Uterus (tissue), 4 donors: ENCODE measurements around the gene AUTS2. TPM values are rescaled to one million over a fixed set of nuclear protein-coding genes. Genes with fewer than 3 reads are reported as not detected.

Experiments
- DNase-seq, 2 donors: peaks; one replicate each; pipeline ENCODE4 v3.0.0-alpha.2; 2019 to 2020
- H3K27ac ChIP-seq, 2 donors: fragments of 200-600 bp; sonication (generic); 1 replicate in 1 of 2; 2 replicates in 1 of 2; pipeline ENCODE4 v1.5.1; 2016 to 2018
- H3K27me3 ChIP-seq, 2 donors: fragments of 200-600 bp; sonication (generic); one replicate each; pipeline ENCODE4 v1.5.1; 2018 to 2019; ENCODE audit warnings: control low read depth in 1 of 2
- H3K36me3 ChIP-seq, 2 donors: fragments of 200-600 bp; sonication (generic); one replicate each; pipeline ENCODE4 v1.5.1; 2019; ENCODE audit warnings: control low read depth in 1 of 2
- H3K4me1 ChIP-seq, 2 donors: fragments of 200-600 bp; sonication (generic); one replicate each; pipeline ENCODE4 v1.5.1; 2018 to 2019; ENCODE audit warnings: control low read depth in 1 of 2
- H3K4me3 ChIP-seq, 2 donors: fragments of 200-600 bp; sonication (generic); 1 replicate in 1 of 2; 2 replicates in 1 of 2; pipeline ENCODE4 v1.5.1; 2018 to 2019; ENCODE audit warnings: mild to moderate bottlenecking in 1 of 2
- H3K9me3 ChIP-seq, 2 donors: fragments of 200-600 bp; sonication (generic); one replicate each; pipeline ENCODE4 v1.5.1; 2019; ENCODE audit warnings: control low read depth in 1 of 2
- POLR2A ChIP-seq, 2 donors: fragments of 450-650 bp; IDR thresholded peaks; one replicate each; pipeline ENCODE4 v1.6.1; 2016; ENCODE audit warnings: antibody characterized with exemption in 2 of 2, mild to moderate bottlenecking in 1 of 2, moderate library complexity in 1 of 2
- intact Hi-C: fragments of 100-400 bp; cut with DNase I; formaldehyde crosslinking; loops from one replicate; pipeline ENCODE4 v1.15.1; 2023; ENCODE audit warnings: low total_unique reads
- total RNA-seq, 4 donors: library from RNA; depleted of rRNA in 3 of 4; stranded (reverse); fragments of >200 nt in 3 of 4; gene quantifications; one replicate each; pipeline versions ENCODE4 v1.1.0 to v1.2.4, GENCODE V29; 2014 to 2023
- TF ChIP-seq, protein P1 (sequence below), 4 experiments: fragments of 200-600 bp in 2 of 4; fragments of 450-650 bp in 2 of 4; sonication (generic) in 2 of 4; IDR thresholded peaks; one replicate each; pipeline ENCODE4 v1.5.1; 2016 to 2019; ENCODE audit warnings: antibody characterized with exemption in 4 of 4, mild to moderate bottlenecking in 2 of 4, moderate library complexity in 1 of 4
- donor health status: DM: yes; HTN: yes; CAD: no.

Gene AUTS2
- total RNA-seq, 4 donors from 2014 or later: 10.5 to 58.2 (median 30.0) TPM

DNA sequence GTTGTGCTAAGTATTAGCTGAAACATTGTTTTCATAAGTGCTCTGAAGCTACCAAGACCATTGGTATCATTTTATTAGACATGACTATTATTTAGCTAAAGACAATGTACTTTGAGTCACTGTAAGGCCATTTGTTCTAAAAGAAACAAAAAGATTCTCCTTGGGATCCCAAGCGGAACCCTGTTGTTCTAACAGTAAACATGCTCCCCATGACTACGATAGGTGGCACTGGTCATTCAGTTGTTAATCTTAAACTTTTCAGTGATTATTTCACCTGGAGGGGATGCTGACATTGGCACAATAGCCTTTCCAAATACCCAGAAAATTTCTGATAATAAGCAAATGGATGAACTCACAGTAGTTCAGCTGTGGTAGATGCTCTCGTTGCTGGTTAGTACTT is 715.0 kb downstream of the AUTS2 start:
- no peak overlapping the region for H3K4me3 ChIP-seq
- no peak overlapping the region for H3K27ac ChIP-seq
- intact Hi-C loops: no loop called here
- H3K27me3 ChIP-seq: no peaks in the 10 kb centered on the region
- H3K36me3 ChIP-seq: no peaks in the 10 kb centered on the region
- H3K9me3 ChIP-seq: no peaks in the 10 kb centered on the region
- TF ChIP-seq POLR2A (IDR thresholded peaks at IDR 0.05): no peak
- TF ChIP-seq, protein P1, sequence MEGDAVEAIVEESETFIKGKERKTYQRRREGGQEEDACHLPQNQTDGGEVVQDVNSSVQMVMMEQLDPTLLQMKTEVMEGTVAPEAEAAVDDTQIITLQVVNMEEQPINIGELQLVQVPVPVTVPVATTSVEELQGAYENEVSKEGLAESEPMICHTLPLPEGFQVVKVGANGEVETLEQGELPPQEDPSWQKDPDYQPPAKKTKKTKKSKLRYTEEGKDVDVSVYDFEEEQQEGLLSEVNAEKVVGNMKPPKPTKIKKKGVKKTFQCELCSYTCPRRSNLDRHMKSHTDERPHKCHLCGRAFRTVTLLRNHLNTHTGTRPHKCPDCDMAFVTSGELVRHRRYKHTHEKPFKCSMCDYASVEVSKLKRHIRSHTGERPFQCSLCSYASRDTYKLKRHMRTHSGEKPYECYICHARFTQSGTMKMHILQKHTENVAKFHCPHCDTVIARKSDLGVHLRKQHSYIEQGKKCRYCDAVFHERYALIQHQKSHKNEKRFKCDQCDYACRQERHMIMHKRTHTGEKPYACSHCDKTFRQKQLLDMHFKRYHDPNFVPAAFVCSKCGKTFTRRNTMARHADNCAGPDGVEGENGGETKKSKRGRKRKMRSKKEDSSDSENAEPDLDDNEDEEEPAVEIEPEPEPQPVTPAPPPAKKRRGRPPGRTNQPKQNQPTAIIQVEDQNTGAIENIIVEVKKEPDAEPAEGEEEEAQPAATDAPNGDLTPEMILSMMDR (IDR thresholded peaks at IDR 0.05): no peak
- no peaks in the 10 kb centered on the region for H3K4me1 ChIP-seq
- DNase-seq: no peak

DNA sequence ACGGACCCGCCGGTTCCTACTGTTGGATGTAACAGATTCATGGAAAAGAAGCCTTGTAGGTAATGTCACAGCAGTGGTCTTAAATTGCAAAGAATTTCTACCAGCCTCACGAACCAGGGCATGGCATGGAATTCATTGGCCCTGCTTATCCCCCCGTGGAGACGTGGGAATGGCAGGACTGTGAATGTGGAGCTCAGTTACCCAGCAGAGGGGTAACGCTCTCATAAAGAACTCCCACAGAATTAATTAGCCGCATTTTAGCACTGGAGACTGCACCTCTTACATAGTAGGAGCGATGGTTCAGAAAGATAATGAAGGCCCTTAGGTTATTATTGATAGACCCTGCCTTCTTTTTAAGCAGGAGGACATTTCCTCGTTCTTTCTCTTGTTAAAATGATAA is 715.4 kb downstream of the AUTS2 start:
- H3K36me3 ChIP-seq: no peaks in the 10 kb centered on the region

DNA sequence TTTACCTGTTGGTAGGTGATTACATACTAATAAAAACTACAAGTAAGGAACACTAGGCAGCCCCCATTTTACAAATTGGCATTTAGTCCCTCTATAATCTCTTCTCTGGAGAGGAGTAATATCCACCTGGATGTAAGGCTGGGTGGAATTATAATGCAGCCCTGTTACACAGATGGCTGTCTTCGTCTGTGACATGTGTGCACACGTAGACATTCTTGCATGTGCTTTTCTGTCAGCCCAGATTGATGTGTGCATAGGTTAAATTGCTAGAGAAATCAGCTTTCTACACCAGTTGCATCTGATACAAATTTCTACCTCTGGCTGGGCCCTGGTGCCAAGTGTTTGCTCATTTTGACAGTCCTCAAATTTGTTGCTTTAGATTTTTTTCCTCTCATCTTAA is 715.9 kb downstream of the AUTS2 start:
- no peak for TF ChIP-seq POLR2A (IDR thresholded peaks at IDR 0.05)
- TF ChIP-seq, protein P1 (IDR thresholded peaks at IDR 0.05): no peak
- Histone ChIP-seq H3K27ac (no peak overlapping the region), H3K27me3 (no peaks in the 10 kb centered on the region), H3K4me3 (no peak overlapping the region), H3K36me3 (no peaks in the 10 kb centered on the region), H3K9me3 (no peaks in the 10 kb centered on the region), H3K4me1 (no peaks in the 10 kb centered on the region)
- no peak for DNase-seq
- intact Hi-C loops: no loop called here

More for the DNA sequence above, 715.4 kb downstream of the AUTS2 start:
- H3K27me3 ChIP-seq: no peaks in the 10 kb centered on the region
- H3K4me3 ChIP-seq: no peak overlapping the region
- no peak overlapping the region for H3K27ac ChIP-seq
- H3K4me1 ChIP-seq: no peaks in the 10 kb centered on the region
- intact Hi-C loops: no loop called here
- H3K9me3 ChIP-seq: no peaks in the 10 kb centered on the region
- TF ChIP-seq, protein P1 (IDR thresholded peaks at IDR 0.05): no peak
- no peak for TF ChIP-seq POLR2A (IDR thresholded peaks at IDR 0.05)
- DNase-seq: no peak

DNA sequence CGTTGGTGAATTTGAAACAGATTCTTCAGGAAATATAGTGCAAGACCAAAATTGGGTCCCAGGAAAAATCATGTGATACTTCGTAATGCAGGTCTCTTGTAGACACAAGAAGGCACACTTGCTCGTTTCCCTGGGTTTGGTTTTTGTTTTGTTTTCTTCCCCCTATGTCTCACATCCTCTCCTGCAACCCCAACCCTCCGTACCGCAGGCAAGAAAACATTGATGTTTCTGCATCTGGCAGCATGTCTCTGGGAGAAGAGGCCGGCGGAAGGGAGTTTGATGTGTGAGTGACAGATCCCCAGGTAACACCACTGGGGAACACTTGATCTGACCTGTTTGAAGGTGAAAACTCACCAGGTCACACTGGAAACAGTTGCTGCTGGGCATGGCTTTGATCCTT is 718.5 kb downstream of the AUTS2 start:
- H3K27ac ChIP-seq: no peak overlapping the region
- H3K9me3 ChIP-seq: no peaks in the 10 kb centered on the region
- H3K4me3 ChIP-seq: no peak overlapping the region
- DNase-seq: no peak
- no peaks in the 10 kb centered on the region for H3K4me1 ChIP-seq
- no peaks in the 10 kb centered on the region for H3K27me3 ChIP-seq
- no peak for TF ChIP-seq POLR2A (IDR thresholded peaks at IDR 0.05)
- TF ChIP-seq, protein P1 (IDR thresholded peaks at IDR 0.05): no peak
- intact Hi-C loops: no loop called here
- H3K36me3 ChIP-seq: no peaks in the 10 kb centered on the region

DNA sequence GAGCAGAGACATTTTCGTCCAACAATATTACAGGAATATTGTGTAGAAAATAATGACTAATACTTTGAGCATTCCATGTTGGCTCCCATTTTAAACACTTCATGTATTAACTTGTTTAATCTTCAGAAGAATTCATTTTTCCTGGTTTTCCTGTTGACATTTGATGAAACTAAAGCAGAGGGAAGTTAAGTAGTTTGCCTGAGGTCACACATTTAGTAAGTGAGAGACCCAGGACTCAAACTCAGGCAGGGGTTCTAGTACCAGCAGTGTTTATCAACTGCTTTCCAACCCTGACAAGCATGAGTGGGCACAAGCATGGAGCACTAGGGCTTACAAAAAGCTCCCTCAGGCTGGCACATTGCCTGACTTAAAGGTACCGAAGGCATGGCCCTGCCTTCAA is 719.1 kb downstream of the AUTS2 start:
- Histone ChIP-seq H3K4me1 (no peaks in the 10 kb centered on the region), H3K36me3 (no peaks in the 10 kb centered on the region), H3K27ac (no peak overlapping the region), H3K4me3 (no peak overlapping the region), H3K27me3 (no peaks in the 10 kb centered on the region), H3K9me3 (no peaks in the 10 kb centered on the region)
- intact Hi-C loops: no loop called here
- TF ChIP-seq POLR2A (IDR thresholded peaks at IDR 0.05): no peak
- TF ChIP-seq, protein P1 (IDR thresholded peaks at IDR 0.05): no peak
- no peak for DNase-seq
